CD4-positive, alpha-beta T cell treated with Interleukin-4 for 4 hours (primary cell): ENCODE measurements around the gene LIN7B.
"Not testable (repeated sequence)": the region's sequence is repeated elsewhere in the genome, so short reads cannot be mapped to it uniquely, and the experiment has no call there.

Source experiments
- DNase-seq: peaks from one replicate; pipeline ENCODE4 v3.0.0-alpha.2; 2020

LIN7B gene

GRCh38 chr19:49120325-49120683 is 6.1 kb downstream of the LIN7B start:
- DNase-seq = no peak

DNA sequence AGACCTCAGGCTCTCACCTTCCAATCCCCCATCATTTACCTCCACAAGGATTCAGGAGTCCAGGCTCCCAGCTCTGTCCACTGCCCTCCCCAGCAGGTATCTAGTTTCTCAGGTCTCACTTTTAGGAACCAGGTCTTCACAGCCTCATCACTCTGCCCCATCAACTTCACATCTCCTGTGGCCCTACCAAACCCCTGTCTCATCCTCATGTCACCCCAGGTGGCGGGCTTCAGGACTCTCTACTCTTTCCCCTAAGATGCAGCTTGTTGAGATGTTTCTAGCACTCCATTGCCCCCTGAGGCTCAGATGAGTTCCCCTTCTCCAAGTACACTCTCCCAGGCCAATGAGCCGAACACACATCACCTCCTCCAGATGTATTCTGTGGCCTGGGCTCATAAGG is 6.7 kb downstream of the LIN7B start:
- no peak for DNase-seq

DNA sequence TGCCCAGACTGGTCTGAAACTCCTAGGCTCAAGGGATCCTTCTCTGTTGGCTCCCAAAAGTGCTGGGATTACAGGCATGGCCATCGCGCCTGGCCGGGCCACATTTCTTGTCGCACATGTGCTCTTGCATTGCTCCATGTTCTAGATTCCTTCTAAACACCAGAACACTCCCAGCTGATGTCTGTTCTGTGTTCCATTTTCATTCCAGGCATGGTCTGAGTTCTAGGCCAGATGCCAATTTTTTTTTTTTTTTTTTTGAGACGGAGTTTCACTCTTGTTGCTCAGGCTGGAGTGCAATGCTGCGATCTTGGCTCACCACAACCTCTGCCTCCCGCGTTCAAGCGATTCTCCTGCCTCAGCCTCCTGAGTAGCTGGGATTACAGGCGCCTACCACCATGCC is 7.7 kb downstream of the LIN7B start:
- DNase-seq = not testable (repeated sequence)

DNA sequence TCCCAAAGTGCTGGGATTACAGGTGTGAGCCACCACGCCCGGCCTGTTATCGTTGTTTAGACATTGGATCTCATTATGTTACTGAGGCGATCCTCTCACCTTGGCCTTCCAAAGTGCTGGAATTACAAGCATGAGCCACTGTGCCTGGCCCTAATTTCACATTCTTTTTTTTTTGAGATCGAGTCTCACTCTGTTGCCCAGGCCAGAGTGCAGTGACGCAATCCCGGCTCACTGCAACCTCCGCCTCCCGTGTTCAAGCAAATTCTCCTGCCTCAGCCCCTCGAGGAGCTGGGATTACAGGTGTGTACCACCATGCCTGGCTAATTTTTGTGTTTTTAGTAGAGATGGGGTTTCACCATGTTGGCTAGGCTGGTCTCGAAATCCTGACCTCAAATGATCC is 9.1 kb downstream of the LIN7B start:
- DNase-seq = not testable (repeated sequence)

DNA sequence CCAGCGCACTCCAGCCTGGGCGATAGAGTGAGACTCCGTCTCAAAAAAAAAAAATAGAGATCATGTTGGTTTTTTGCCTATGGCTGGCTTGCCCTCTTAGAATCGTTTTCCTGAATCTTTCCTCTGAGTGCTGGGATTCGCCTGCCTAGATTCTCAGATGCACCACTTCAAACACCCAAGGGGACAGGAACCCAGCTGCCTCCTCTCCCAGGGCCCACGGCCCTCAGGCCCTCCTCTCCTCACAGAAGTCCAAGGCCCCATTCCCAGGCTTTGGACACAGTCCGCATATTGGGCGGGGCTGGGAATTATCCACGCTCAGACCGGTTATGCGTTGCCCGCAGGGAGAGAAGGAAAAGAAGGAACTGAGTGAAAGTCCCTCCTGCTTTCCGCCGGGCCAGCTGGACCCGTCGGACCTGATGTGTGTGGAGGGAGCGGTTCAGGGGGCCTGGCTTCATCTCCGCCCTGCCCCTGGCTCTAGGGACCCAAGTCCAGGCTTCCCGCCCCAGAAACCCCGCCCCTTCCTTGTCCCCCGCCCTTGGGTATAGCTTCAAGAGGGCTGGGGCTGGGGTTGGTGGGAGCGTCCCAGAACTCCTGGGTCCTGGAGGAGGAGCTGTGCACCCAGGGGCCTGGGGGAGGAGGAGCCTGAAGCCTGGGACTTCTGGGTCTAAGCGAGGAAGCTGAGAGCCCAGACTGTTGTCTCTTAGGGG is 11.0 kb downstream of the LIN7B start:
- DNase-seq = no peak

DNA sequence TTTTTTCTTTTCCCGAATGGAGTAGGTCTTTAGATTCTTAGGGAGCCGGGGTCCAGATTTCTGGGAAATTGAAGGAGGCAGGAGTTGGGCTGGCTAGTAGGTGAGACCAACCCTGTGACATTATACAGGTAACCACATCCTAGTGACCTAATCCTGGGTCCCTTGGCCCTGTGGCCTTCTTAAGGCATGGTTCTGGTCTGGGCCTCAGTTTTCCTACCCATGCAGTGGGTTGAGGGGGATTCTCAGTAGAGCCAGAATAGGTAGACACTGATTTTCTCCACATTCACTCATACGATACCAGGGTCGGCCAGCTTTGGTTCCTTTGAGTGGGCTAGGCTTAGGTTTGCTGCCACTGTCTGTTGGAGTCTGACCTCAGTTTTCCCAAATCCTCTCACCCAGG is 12.4 kb downstream of the LIN7B start:
- no peak for DNase-seq

- DNase-seq = not testable (repeated sequence)
Measured at GRCh38 chr19:49127225-49127624, 13.1 kb downstream of the LIN7B start.

DNA sequence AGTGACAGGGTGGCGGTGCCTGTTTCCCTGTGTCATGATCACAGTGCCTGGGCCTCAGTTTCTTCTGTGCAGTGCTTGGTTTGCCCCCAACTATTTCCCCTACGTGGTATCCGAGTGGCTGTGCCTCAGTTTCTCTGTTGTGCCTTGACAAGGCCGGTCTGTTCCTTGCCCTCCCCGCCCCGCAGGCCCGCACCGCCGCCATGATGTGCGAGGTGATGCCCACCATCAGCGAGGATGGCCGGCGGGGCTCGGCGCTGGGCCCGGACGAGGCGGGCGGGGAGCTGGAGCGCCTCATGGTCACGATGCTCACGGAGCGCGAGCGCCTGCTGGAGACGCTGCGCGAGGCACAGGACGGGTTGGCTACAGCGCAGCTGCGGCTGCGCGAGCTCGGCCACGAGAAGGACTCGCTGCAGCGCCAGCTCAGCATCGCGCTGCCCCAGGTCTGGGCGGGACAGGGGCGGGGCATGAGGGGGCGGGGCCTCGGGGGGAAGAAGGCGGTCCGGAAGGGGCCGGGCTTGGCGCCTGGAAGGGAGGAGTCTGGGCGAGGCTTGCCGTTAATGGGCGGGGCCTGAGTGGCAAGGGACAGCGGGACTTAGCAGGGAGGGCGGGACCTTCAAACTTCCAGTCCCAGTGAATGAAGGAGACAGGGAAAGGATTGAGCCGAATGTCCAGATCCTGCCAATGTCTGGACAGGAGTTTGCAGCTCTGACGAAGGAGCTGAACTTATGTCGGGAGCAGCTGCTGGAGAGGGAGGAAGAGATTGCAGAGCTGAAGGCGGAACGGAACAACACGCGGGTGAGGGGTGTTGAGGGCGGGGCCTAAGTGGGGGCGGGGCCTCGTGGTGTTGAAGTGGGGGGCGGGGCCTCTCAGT is 13.7 kb downstream of the LIN7B start:
- DNase-seq = peak; percentile 92

DNA sequence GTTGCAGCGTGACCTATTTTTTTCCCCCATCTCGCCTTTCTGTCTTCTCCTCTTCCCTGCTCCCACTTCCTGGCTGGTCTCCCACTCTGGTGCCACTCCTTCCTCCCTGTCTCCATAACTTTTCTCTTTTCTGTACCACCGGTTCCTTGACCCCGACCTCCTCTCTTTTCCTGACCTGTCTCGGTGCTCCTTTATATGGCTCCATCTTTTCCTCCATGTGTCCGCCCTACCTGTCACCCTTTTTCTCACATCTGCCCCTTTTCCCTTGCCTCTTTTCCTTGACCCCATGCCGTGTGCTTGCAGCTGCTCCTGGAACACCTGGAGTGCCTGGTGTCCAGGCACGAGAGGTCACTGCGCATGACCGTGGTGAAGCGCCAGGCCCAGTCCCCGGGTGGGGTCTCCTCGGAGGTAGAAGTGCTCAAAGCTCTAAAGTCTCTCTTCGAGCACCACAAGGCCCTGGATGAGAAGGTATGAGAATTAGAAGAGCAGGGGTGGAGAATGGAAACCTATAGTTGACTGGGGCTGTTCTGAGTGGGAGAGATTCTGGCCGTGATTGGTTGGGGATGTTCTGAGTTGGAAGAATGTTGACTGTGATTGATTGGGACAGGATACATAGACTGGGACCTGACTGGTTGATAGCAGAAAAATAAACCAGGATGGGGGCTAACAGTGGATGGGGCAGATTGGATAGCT is 14.5 kb downstream of the LIN7B start:
- DNase-seq = no peak

GRCh38 chr19:49129238-49129583 is 15.0 kb downstream of the LIN7B start:
- DNase-seq = no peak

- no peak for DNase-seq
Measured at GRCh38 chr19:49130325-49130724, 16.2 kb downstream of the LIN7B start.

- DNase-seq = no peak
Measured at GRCh38 chr19:49132974-49133609, 18.9 kb downstream of the LIN7B start.

GRCh38 chr19:49133621-49134454 is 19.7 kb downstream of the LIN7B start:
- DNase-seq = no peak

DNA sequence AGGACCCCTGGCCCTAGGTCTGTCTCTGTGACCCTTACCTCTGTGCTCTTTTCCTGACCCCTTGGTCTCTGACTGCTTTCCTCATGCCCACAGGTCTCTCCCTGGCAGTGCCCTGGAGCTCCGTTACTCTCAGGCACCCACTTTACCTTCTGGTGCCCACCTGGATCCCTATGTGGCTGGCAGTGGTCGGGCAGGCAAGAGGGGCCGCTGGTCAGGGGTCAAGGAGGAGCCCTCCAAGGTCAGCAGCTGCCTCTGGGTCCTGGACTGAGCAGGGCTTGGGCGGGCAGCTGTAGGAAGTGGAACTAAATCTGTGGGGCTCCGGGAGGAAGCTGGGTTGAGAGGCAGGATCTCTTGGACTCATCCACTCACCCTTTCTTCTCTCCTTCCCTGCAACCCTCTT is 21.5 kb downstream of the LIN7B start:
- no peak for DNase-seq

GRCh38 chr19:49136771-49137171 is 22.6 kb downstream of the LIN7B start:
- no peak for DNase-seq

GRCh38 chr19:49140951-49141350 is 26.8 kb downstream of the LIN7B start:
- DNase-seq = no peak

DNA sequence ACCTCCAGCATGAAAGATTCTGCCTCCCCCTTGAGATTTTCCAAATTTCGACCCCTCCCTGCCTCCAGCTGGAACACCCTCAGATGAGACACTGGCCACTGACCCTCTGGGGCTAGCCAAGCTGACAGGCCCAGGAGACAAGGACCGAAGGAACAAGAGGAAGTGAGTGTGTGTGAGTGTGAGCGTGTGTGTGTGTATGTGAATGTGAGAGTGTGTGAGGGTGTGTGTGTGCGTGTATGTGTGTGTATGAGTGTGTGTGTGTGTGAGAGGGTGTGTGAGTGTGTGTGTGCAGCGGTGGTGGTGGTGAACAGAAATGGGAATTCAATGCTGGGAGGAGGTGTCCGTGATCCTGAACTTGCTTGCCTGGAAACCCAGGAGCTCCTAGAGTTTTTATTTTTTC is 27.2 kb downstream of the LIN7B start:
- no peak for DNase-seq

DNA sequence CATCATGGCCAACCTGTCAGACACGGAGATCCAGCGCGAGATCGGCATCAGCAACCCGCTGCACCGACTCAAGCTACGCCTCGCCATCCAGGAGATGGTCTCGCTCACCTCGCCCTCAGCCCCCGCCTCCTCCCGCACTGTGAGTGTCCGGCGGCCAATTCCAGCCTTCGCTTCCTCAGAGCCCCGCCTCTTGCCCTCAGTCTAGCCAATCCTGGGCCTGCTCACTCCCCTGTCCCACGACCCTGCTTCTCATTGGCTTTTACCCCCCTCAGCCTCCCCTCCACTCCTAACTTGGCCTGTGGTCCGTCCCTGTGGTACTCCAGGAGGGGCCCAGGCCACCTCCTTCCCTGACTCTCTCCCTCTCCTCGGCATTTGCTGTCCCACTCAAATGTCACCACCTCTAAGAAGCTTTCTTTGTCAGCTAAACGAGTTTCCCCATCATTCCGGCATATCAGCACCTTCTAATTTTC is 28.7 kb downstream of the LIN7B start:
- peak; percentile 45 for DNase-seq

DNA sequence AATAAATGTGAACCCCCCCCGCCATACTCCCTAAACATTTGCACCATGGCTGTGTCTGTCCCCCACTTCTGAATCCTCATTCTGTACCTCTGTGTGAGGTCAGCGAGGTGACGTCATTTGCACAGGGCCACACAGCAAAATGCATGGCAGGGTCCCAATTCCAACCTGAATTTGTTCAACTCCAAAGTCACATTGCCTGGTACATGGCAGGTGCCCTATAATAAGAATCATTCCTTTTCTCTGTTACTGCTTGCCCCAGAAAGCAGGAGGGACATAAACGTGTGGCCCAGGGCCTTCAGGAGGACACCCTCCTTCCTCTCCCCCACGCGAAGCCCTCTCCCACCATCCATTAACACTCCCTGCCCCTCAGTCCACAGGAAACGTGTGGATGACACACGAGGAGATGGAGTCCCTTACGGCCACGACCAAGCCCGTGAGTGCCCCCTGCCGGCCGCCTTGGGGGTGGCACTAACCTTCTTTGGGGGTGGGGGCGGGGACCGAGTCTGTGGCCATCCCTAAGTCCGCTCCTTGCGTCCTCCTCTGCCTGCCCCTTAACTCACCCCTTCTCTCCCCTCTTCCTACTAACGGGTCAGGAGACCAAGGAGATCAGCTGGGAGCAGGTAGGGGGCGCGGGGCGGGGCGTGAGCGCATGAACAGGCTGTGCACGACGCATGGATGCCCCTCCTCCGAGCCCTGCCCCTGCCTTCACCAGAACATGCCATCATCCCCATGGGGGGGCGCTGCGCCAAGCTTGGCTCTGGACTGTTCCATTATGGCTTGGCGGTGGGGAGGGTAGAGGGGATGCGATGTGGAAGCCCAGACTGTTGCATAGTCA is 31.6 kb downstream of the LIN7B start:
- DNase-seq = peak; percentile 59

GRCh38 chr19:49146408-49146770 is 32.2 kb downstream of the LIN7B start:
- DNase-seq = not testable (repeated sequence)

- no peak for DNase-seq
Measured at GRCh38 chr19:49148044-49148682, 34.0 kb downstream of the LIN7B start.
